ENCODE data around the gene ATP8B4.

The ATP8B4 gene

DNA sequence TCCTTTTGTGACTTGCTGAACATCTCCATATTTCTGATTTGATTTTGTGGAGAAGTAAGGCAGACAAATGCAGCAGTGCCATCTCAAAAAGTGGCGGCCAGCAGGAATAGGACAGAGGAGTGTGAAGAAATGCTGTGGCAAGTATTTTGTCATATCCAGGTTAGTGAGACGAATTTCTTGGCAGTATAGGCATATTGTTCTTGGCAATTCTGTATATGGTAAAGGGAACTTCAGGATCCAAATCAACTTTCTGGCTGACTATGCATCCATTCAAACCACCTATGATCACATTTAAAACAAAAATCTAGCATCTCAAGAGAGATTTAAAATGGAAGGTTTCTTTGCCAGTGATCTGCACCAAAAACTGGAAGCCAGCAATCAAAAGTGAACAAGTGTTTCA lies 270.2 kb downstream of the ATP8B4 start:
- H4K20me1 ChIP-seq (ENCODE audit: insufficient read depth, low read length, poor library complexity, severe bottlenecking) = no peaks in the 10 kb centered on the region
- TF ChIP-seq, protein P1, sequence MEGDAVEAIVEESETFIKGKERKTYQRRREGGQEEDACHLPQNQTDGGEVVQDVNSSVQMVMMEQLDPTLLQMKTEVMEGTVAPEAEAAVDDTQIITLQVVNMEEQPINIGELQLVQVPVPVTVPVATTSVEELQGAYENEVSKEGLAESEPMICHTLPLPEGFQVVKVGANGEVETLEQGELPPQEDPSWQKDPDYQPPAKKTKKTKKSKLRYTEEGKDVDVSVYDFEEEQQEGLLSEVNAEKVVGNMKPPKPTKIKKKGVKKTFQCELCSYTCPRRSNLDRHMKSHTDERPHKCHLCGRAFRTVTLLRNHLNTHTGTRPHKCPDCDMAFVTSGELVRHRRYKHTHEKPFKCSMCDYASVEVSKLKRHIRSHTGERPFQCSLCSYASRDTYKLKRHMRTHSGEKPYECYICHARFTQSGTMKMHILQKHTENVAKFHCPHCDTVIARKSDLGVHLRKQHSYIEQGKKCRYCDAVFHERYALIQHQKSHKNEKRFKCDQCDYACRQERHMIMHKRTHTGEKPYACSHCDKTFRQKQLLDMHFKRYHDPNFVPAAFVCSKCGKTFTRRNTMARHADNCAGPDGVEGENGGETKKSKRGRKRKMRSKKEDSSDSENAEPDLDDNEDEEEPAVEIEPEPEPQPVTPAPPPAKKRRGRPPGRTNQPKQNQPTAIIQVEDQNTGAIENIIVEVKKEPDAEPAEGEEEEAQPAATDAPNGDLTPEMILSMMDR (conservative IDR thresholded peaks at IDR 0.05; ENCODE audit: low read length) = no peak
- TF ChIP-seq EZH2phosphoT487 (IDR thresholded peaks at IDR 0.05; ENCODE audit: borderline replicate concordance) = no peak
- H3K9me2 ChIP-seq (replicated peaks; ENCODE audit: low read depth, low read length) = no peaks in the 10 kb centered on the region
- no peaks in the 10 kb centered on the region for H3F3A ChIP-seq (ENCODE audit: low read depth)
- H3K79me2 ChIP-seq (ENCODE audit: insufficient read depth, low read length) = no peaks in the 10 kb centered on the region
- H3K4me1 ChIP-seq (ENCODE audit: insufficient read depth, low read length, poor library complexity, severe bottlenecking) = no peaks in the 10 kb centered on the region
- H3K9me3 ChIP-seq (ENCODE audit: insufficient read depth, low read depth, low read length) = no peaks in the 10 kb centered on the region
- H3K9ac ChIP-seq (ENCODE audit: low read depth, low read length, poor library complexity, severe bottlenecking) = no peak overlapping the region
- H3K27me3 ChIP-seq (ENCODE audit: insufficient read depth, low read length, poor library complexity, severe bottlenecking) = no peaks in the 10 kb centered on the region
- no peak overlapping the region for H3K4me3 ChIP-seq (ENCODE audit: low read length, poor library complexity, severe bottlenecking)
- no peak overlapping the region for H2AFZ ChIP-seq (ENCODE audit: low read length)
- H3K4me2 ChIP-seq (ENCODE audit: low read depth, low read length, poor library complexity, severe bottlenecking) = no peak overlapping the region
- H3K36me3 ChIP-seq (ENCODE audit: insufficient read depth, low read length) = no peaks in the 10 kb centered on the region

DNA sequence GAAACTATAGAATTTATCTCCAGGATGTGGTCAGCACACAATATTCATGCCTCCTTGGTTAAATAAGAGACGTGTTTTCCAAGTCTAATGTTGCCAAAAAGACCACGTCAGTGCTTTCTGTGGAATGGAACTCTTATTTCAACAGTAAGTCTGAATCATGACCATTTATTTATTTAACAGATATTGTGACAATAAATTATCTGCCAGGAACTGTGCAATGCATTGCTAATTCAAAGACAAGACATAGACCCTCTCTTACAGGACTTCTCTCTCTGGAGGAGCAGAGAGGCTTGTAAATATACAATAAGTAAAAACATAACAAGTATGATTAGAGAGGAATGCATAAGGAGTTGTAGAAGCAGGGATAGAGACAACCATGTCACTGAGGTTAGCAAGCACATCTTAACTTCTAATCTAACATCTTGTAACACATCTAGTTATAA lies 270.7 kb downstream of the ATP8B4 start:
- Histone ChIP-seq H2AFZ (ENCODE audit: low read length) (no peak overlapping the region), H3K36me3 (ENCODE audit: insufficient read depth, low read length) (no peaks in the 10 kb centered on the region), H3K4me2 (ENCODE audit: low read depth, low read length, poor library complexity, severe bottlenecking) (no peak overlapping the region), H3K4me3 (ENCODE audit: low read length, poor library complexity, severe bottlenecking) (no peak overlapping the region), H3K9ac (ENCODE audit: low read depth, low read length, poor library complexity, severe bottlenecking) (no peak overlapping the region), H3K79me2 (ENCODE audit: insufficient read depth, low read length) (no peaks in the 10 kb centered on the region), H4K20me1 (ENCODE audit: insufficient read depth, low read length, poor library complexity, severe bottlenecking) (no peaks in the 10 kb centered on the region), H3K27me3 (ENCODE audit: insufficient read depth, low read length, poor library complexity, severe bottlenecking) (no peaks in the 10 kb centered on the region), H3K4me1 (ENCODE audit: insufficient read depth, low read length, poor library complexity, severe bottlenecking) (no peaks in the 10 kb centered on the region), H3K9me2 (replicated peaks; ENCODE audit: low read depth, low read length) (no peaks in the 10 kb centered on the region), H3F3A (ENCODE audit: low read depth) (no peaks in the 10 kb centered on the region), H3K9me3 (ENCODE audit: insufficient read depth, low read depth, low read length) (no peaks in the 10 kb centered on the region)
- TF ChIP-seq, protein P1 (conservative IDR thresholded peaks at IDR 0.05; ENCODE audit: low read length) = no peak
- no peak for TF ChIP-seq EZH2phosphoT487 (IDR thresholded peaks at IDR 0.05; ENCODE audit: borderline replicate concordance)

DNA sequence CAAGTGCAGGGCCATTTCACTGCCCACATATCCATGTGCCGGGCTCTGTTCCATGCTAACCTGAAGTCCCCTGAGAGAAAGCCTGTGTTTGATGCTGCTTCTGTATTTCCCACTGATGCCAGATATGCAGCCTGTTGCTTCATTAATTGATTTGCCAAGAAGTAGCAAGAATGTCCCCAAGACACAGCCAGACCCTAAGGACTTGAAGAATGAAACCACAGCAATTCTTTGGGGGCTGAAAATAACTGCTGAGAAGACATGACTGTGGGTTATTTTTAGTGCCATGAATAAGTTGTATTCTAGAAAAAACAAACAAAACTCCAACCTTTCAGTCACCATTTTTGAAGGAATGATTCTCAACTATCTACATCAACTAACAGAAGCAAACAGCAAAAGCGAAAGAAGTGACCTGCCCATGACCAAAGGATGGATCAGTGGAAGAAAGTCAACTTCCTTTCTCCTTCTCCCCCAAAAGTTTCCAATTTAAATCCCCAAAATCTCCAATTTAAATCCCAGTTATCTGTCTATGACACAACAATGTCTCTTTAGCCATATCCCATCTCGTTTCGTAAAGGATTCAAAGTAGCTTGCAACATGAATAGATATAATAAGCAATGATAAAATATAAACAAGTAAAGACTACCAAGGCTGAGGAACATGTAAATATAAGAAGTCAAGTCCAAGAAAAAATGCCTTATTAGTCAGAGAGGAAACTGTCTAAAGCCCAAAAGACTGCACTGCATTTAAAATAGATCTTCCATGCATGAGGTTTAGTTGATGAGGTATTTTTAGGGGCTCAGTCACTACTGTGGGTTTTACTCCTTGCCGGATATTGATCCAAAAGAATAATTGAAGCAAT lies 271.4 kb downstream of the ATP8B4 start:
- Histone ChIP-seq H3K9ac (ENCODE audit: low read depth, low read length, poor library complexity, severe bottlenecking) (no peak overlapping the region), H3K4me3 (ENCODE audit: low read length, poor library complexity, severe bottlenecking) (no peak overlapping the region), H3K9me3 (ENCODE audit: insufficient read depth, low read depth, low read length) (no peaks in the 10 kb centered on the region), H3K4me1 (ENCODE audit: insufficient read depth, low read length, poor library complexity, severe bottlenecking) (no peaks in the 10 kb centered on the region), H3K9me2 (replicated peaks; ENCODE audit: low read depth, low read length) (no peaks in the 10 kb centered on the region), H3F3A (ENCODE audit: low read depth) (no peaks in the 10 kb centered on the region), H2AFZ (ENCODE audit: low read length) (no peak overlapping the region), H3K27me3 (ENCODE audit: insufficient read depth, low read length, poor library complexity, severe bottlenecking) (no peaks in the 10 kb centered on the region), H3K4me2 (ENCODE audit: low read depth, low read length, poor library complexity, severe bottlenecking) (no peak overlapping the region), H4K20me1 (ENCODE audit: insufficient read depth, low read length, poor library complexity, severe bottlenecking) (no peaks in the 10 kb centered on the region), H3K36me3 (ENCODE audit: insufficient read depth, low read length) (no peaks in the 10 kb centered on the region), H3K79me2 (ENCODE audit: insufficient read depth, low read length) (no peaks in the 10 kb centered on the region)
- TF ChIP-seq, protein P1 (conservative IDR thresholded peaks at IDR 0.05; ENCODE audit: low read length) = no peak
- no peak for TF ChIP-seq EZH2phosphoT487 (IDR thresholded peaks at IDR 0.05; ENCODE audit: borderline replicate concordance)

All from Loucy (cell line).